Inferior parietal cortex (tissue), 1 donor: ENCODE data around the gene DIAPH1.

Experiments
- DNase-seq: peaks from one replicate; pipeline ENCODE4 v3.0.0-alpha.2; 2016; ENCODE audit errors: extremely low spot score

The DIAPH1 gene

DNA sequence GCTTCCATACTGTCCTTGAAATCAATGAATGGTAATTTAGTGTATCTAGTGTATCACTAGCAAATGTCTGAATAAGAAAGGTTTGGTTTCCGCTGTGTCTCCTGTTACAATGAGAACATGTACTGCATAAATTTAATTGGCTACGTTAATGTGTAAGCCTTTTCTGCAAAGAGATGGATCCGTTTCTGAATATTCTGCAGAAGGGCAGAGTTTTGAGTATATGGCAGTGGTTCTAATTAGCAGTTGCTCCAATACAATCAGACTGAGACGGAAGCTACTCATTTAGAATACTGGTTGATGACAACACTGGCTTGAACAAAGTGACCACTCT is 134.5 kb downstream of the DIAPH1 start:
- no peak for DNase-seq

DNA sequence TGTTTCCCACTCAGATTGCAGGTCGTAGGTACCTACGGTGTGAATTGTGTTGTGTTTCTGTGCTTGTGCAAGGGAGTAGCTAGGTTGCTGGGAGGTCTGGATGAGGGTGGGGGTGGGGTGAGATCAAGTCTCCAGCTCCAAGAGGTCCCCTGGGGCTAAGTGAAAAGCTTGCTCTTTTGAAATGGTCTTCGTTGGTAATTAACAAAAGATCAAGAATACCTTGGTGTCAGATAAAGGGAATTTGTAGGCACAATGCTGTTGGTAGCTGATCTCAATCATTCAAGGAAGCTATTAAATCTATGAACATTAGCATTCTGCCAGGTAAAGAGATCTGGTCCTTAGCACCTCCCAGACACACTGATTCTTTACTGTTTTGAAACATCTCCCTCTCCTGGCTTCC is 134.9 kb downstream of the DIAPH1 start:
- no peak for DNase-seq

DNA sequence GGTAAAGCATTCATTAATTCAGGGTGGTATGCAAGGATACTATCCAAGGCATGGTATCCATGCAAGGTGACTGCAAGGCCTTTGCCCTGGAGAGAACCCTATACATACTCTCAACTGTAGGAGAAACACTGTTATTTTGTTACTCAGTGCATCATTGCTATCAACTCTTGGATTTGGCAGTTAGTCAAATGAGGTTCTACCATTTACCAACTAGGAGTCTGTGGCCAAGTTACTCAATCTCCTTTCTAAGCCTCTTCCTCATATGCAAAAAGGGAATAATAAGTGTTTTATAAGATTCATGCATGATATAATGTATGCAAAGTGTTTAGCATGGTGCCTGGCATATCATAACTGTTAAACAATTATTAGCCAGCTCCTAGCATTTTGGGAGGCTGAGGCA is 139.0 kb downstream of the DIAPH1 start:
- no peak for DNase-seq

DNA sequence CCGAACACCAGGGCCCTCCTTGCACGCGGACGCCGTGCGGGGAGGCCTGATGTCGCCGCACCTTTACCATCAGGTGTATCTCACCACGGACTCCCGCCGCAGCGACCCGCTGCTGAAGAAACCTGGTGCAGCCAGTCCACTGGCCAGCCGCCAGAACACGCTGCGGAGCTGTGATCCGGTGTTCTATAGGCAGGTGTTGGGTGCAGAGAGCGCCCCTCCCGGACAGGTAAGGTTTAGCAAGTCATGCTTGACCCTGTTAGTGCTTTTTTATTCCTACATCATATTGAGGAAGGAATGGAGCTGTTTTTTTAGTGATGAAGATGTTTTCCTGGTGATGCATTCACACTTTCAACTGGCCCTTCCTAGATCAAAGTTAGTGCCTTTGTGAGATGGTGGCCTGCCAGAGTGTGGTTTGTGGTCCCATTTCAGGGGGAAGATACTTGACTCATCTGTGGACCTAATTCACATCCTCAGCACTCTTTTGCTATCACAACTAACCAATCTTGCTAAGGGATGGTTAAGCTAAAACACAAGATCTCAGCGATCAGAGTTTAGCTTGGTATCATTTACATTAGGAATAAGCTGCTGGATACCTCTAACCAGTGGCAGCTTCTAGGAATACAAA is 140.4 kb downstream of the DIAPH1 start:
- DNase-seq: no peak

DNA sequence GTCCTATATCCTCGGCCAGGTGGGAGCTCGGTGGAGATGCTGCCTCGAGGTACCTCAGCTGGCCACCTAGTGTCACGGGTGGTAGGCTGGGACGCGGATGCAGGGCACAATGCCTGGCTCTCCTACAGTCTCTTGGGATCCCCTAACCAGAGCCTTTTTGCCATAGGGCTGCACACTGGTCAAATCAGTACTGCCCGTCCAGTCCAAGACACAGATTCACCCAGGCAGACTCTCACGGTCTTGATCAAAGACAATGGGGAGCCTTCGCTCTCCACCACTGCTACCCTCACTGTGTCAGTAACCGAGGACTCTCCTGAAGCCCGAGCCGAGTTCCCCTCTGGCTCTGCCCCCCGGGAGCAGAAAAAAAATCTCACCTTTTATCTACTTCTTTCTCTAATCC is 141.0 kb downstream of the DIAPH1 start:
- no peak for DNase-seq

DNA sequence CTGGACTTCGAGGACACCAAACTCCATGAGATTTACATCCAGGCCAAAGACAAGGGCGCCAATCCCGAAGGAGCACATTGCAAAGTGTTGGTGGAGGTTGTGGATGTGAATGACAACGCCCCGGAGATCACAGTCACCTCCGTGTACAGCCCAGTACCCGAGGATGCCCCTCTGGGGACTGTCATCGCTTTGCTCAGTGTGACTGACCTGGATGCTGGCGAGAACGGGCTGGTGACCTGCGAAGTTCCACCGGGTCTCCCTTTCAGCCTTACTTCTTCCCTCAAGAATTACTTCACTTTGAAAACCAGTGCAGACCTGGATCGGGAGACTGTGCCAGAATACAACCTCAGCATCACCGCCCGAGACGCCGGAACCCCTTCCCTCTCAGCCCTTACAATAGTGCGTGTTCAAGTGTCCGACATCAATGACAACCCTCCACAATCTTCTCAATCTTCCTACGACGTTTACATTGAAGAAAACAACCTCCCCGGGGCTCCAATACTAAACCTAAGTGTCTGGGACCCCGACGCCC is 141.7 kb downstream of the DIAPH1 start:
- no peak for DNase-seq

DNA sequence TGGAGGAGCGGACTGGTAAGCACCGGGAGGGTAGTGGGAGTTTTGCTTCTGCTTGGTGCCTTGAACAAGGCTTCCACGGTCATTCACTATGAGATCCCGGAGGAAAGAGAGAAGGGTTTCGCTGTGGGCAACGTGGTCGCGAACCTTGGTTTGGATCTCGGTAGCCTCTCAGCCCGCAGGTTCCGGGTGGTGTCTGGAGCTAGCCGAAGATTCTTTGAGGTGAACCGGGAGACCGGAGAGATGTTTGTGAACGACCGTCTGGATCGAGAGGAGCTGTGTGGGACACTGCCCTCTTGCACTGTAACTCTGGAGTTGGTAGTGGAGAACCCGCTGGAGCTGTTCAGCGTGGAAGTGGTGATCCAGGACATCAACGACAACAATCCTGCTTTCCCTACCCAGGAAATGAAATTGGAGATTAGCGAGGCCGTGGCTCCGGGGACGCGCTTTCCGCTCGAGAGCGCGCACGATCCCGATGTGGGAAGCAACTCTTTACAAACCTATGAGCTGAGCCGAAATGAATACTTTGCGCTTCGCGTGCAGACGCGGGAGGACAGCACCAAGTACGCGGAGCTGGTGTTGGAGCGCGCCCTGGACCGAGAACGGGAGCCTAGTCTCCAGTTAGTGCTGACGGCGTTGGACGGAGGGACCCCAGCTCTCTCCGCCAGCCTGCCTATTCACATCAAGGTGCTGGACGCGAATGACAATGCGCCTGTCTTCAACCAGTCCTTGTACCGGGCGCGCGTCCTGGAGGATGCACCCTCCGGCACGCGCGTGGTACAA is 142.5 kb downstream of the DIAPH1 start:
- DNase-seq: no peak

DNA sequence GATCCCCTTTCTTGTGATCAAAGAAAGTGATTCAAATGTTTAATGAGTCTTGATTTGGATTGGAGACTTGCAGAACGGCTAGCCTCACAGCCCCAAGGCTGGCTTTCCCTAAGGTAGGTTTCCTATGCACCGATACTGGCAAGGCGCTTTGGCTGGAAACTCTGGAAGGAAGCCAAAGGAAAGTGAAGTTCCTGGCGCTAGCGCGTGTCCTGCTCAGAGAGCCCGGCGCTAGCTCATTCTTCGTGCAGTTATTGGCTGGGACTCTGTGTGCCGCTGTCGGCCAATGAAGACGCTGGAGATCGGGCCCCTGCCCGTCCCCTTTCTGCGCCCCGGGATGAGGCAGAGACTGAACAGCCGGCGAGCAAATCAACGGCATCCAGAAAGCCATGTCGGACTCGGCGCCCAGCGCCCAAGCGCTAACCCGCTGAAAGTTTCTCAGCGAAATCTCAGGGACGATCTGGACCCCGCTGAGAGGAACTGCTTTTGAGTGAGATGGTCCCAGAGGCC is 143.1 kb downstream of the DIAPH1 start, which contains the start of gene PCDHGC3:
Gene PCDHGC3 (plus strand): TSS at position 342 of the 507 bp plus-strand sequence. CDS start 151 bp downstream, at position 493.
- peak; percentile 81 for DNase-seq

DNA sequence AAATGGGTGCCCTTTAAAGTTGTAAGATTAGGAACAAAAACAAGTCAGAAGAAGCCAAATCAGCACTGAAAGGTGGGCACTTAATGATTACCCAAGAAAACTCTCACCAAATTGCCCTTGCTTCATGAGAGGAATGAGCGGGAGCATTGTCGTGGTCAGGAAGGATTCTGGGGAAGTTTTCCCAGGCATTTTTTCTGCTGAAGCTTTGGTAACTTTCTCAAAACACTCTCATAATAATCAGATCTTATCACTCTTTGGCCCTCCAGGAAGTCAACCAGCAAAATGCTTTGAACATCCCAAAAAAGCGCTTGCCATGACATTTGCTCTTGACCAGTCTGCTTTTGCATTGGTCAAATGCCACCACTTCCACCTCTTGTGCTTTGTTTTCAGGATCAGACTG is 153.4 kb downstream of the DIAPH1 start:
- no peak for DNase-seq
